Diencephalon (tissue), 1 donor: Measurements from ENCODE around the gene ZNF787. TPM values are rescaled to one million over a fixed set of nuclear protein-coding genes. Genes with fewer than 3 reads are reported as not detected.

Experiments
- small RNA-seq: library from RNA; depleted of rRNA; stranded (forward); fragments of <200 nt; gene quantifications from one replicate; pipeline ENCODE3, GENCODE V24; 2014
- total RNA-seq: library from RNA; depleted of rRNA; stranded (reverse); fragments of >200 nt; gene quantifications from one replicate; pipeline ENCODE4 v1.2.3, GENCODE V29; 2014

The ZNF787 gene
- total RNA-seq, result 16.1 TPM

GRCh38 chr19:56121180-56122167 lies at the start of gene ZNF787:
Gene ZNF787, minus strand, starts transcription at chr19:56121295. Its CDS starts 18,078 bp downstream, at chr19:56103217.

GRCh38 chr19:56140583-56141416 lies 19.7 kb upstream of the ZNF787 start, which contains the start of gene ZNF444:
Gene ZNF444, plus strand, starts transcription at chr19:56141287. Its CDS starts 5,625 bp downstream, at chr19:56146912.

Small RNA genes within 50 kb of the gene (small RNA-seq; reads per million reads assigned to genes)
- gene AC024580.2 (not detected), gene RF00019 (not detected)

Other genes starting within 250 kb of the ZNF787 start
- gene NLRP13, start 189.0 kb downstream of the ZNF787 start, total RNA-seq, result not detected
- not detected for gene NLRP8, start 173.5 kb downstream of the ZNF787 start, total RNA-seq
- gene NLRP5, start 134.5 kb downstream of the ZNF787 start, total RNA-seq, result under 0.01 TPM
- 12.5 TPM for gene ZNF444, start 20.0 kb upstream of the ZNF787 start, total RNA-seq
- not detected for gene GALP, start 54.7 kb upstream of the ZNF787 start, total RNA-seq
- not detected for gene ZSCAN5B, start 76.5 kb upstream of the ZNF787 start, total RNA-seq
- gene ZSCAN5C, start 81.0 kb upstream of the ZNF787 start, total RNA-seq, result not detected
- not detected for gene EDDM13, start 151.5 kb upstream of the ZNF787 start, total RNA-seq
- gene ZSCAN5A, start 193.5 kb upstream of the ZNF787 start, total RNA-seq, result 8.8 TPM